ENCODE measurements around the gene CWC27. TPM values are rescaled to one million over a fixed set of nuclear protein-coding genes. Genes with fewer than 3 reads are reported as not detected.

The CWC27 gene
- total and polyA plus RNA-seq, 2 of the 13 experiments (the other 11 are each of a cell fraction or from before 2014, with no cell fraction given): 21.1 to 25.7 TPM

- Histone ChIP-seq H3K4me3 (replicated peaks in 1 of 3; ENCODE audit: insufficient read depth in 1 of 3, low read depth in 2 of 3, low read length in 3 of 3) (no peak overlapping the region; a peak in 1 of 6 replicates), H3K9ac (ENCODE audit: insufficient read depth, low read depth, low read length) (no peak overlapping the region), H2AFZ (ENCODE audit: low read length) (no peak overlapping the region), H4K20me1 (ENCODE audit: insufficient read depth, low read length) (no peaks in the 10 kb centered on the region), H3K27ac (ENCODE audit: extremely low read length, insufficient read depth, low read length) (no peak overlapping the region), H3K9me3 (ENCODE audit: low read length) (no peaks in the 10 kb centered on the region), H3K4me1 (ENCODE audit: insufficient read depth, low read length) (peaks cover 35% of the 10 kb centered on the region), H3K79me2 (ENCODE audit: insufficient read depth, low read length) (peaks cover 58% of the 10 kb centered on the region), H3K4me2 (ENCODE audit: low read depth, low read length) (peak overlapping the region; percentile 93), H3K36me3 (replicated peaks in 1 of 2; ENCODE audit: control insufficient read depth in 1 of 2, insufficient read depth in 2 of 2, low read length in 2 of 2) (peaks cover 0 to 31% of the 10 kb centered on the region in 2 experiments; a peak in 3 of 5 replicates), H3K27me3 (ENCODE audit: control insufficient read depth in 1 of 2, insufficient read depth in 2 of 2, low read length in 2 of 2) (no peaks in the 10 kb centered on the region; a peak in 1 of 5 replicates)
- no peak for FAIRE-seq
- ChIA-PET POLR2A (no interaction called here), CTCF (ENCODE audit: low intra/inter-chr PET ratio, low total read pairs) (no interaction called here)
- in situ Hi-C loops (cut with HindIII; ENCODE audit: extremely low pct_ligation_motif_present, low pct_unique_long_range_greater_than_20kb): no loop called here
- intact Hi-C loops (cut with micrococcal nuclease; ENCODE audit: unreplicated experiment): loop anchor here (5.0 kb wide), 1 partner anchor 129 kb away; no protein-coding TSS in a partner anchor
- ATAC-seq: no peak
- DNase-seq (ENCODE audit: low spot score): peak; percentile 30
- WGBS (ENCODE audit: low lambda C conversion rate): 86% methylated on average over 2 of the region's 2 CpGs
- TF ChIP-seq FOSL2 (CRISPR knock-in tag; IDR thresholded peaks at IDR 0.05): 0 out of 2 replicates have a peak, but pooled peaks have one; percentile 24
- TF ChIP-seq HOMEZ (CRISPR knock-in tag; IDR thresholded peaks at IDR 0.05; ENCODE audit: low read depth): no peak
- no peak for TF ChIP-seq PHF21A (CRISPR knock-in tag; IDR thresholded peaks at IDR 0.05)
- TF ChIP-seq, protein P1, sequence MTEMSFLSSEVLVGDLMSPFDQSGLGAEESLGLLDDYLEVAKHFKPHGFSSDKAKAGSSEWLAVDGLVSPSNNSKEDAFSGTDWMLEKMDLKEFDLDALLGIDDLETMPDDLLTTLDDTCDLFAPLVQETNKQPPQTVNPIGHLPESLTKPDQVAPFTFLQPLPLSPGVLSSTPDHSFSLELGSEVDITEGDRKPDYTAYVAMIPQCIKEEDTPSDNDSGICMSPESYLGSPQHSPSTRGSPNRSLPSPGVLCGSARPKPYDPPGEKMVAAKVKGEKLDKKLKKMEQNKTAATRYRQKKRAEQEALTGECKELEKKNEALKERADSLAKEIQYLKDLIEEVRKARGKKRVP (CRISPR knock-in tag; IDR thresholded peaks at IDR 0.05): peak in 1 of 2 experiments; percentile 39; a peak in 1 of 4 replicates
- 0 out of 2 replicates have a peak, but pooled peaks have one; percentile 14 for TF ChIP-seq CEBPB (IDR thresholded peaks at IDR 0.05; ENCODE audit: borderline replicate concordance, low read depth, low read length)
- TF ChIP-seq, protein P2, sequence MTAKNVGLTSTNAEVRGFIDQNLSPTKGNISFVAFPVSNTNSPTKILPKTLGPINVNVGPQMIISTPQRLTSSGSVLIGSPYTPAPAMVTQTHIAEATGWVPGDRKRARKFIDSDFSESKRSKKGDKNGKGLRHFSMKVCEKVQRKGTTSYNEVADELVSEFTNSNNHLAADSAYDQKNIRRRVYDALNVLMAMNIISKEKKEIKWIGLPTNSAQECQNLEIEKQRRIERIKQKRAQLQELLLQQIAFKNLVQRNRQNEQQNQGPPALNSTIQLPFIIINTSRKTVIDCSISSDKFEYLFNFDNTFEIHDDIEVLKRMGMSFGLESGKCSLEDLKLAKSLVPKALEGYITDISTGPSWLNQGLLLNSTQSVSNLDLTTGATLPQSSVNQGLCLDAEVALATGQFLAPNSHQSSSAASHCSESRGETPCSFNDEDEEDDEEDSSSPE (CRISPR knock-in tag; IDR thresholded peaks at IDR 0.05): no peak
- TF ChIP-seq E2F5 (CRISPR knock-in tag; conservative IDR thresholded peaks at IDR 0.05): no peak
- no peak for TF ChIP-seq HDAC2 (CRISPR knock-in tag; IDR thresholded peaks at IDR 0.05)
- no peak for TF ChIP-seq ZNF367 (CRISPR knock-in tag; IDR thresholded peaks at IDR 0.05; ENCODE audit: borderline replicate concordance)
- no TSS peak for BruUV-seq (replicated peaks)
Observed at GRCh38 chr5:64765804-64766504, 2.8 kb upstream of the CWC27 start.
